GM23338 (cell line): ENCODE measurements around the gene CCDC191. TPM values are rescaled to one million over a fixed set of nuclear protein-coding genes. Genes with fewer than 3 reads are reported as not detected.

Experiments
- ATAC-seq: fragments of 200-7000 bp; cut with Tn5 transposase; 3 replicates; pipeline ENCODE4 v1.9.1; 2020
- DNase-seq: peaks from one replicate; pipeline ENCODE4 v3.0.0-alpha.2; 2015; ENCODE audit warnings: low spot score
- H2AFZ ChIP-seq: fragments of 200-600 bp; sonication (generic); 2 replicates; pipeline ENCODE4 v1.8.0; 2016; ENCODE audit warnings: antibody characterized with exemption, mild to moderate bottlenecking, moderate library complexity
- H3F3A ChIP-seq: fragments of 200-600 bp; sonication (generic); replicated peaks from 2 replicates; pipeline ENCODE4 v1.8.0; 2017; ENCODE audit warnings: antibody characterized with exemption, mixed run types, low read depth
- H3K27ac ChIP-seq: fragments of 200-600 bp; sonication (generic); 2 replicates; pipeline ENCODE4 v1.6.1; 2016; ENCODE audit warnings: low read depth
- H3K27me3 ChIP-seq: fragments of 200-600 bp; sonication (generic); 2 replicates; pipeline ENCODE4 v1.8.0; 2016; ENCODE audit warnings: mild to moderate bottlenecking, mixed run types, moderate library complexity; ENCODE audit not compliant: insufficient read depth
- H3K36me3 ChIP-seq: fragments of 200-600 bp; sonication (generic); 2 replicates; pipeline ENCODE4 v1.8.0; 2016; ENCODE audit warnings: mild to moderate bottlenecking; ENCODE audit not compliant: insufficient read depth
- H3K4me1 ChIP-seq: fragments of 200-600 bp; sonication (generic); 2 replicates; pipeline ENCODE4 v1.8.0; 2016; ENCODE audit warnings: mild to moderate bottlenecking, moderate library complexity; ENCODE audit not compliant: insufficient read depth
- H3K4me2 ChIP-seq: fragments of 200-600 bp; sonication (generic); 2 replicates; pipeline ENCODE4 v1.7.1; 2017; ENCODE audit warnings: mixed run types
- H3K4me3 ChIP-seq: fragments of 200-600 bp; sonication (generic); 2 replicates; pipeline ENCODE4 v1.6.1; 2016; ENCODE audit warnings: mixed run types
- H3K79me2 ChIP-seq: fragments of 200-600 bp; sonication (generic); replicated peaks from 2 replicates; pipeline ENCODE4 v1.8.0; 2017; ENCODE audit warnings: mild to moderate bottlenecking; ENCODE audit not compliant: insufficient read depth
- H3K9me2 ChIP-seq: fragments of 200-600 bp; sonication (generic); 2 replicates; pipeline ENCODE4 v1.8.0; 2017; ENCODE audit not compliant: insufficient read depth
- H4K20me1 ChIP-seq: fragments of 200-600 bp; sonication (generic); replicated peaks from 2 replicates; pipeline ENCODE4 v1.8.0; 2017; ENCODE audit warnings: mild to moderate bottlenecking; ENCODE audit not compliant: insufficient read depth
- H3K27ac Mint-ChIP-seq: 2 replicates; pipeline ENCODE4 v1.8.0; 2020; ENCODE audit warnings: inconsistent platforms, mild to moderate bottlenecking, moderate library complexity, mixed read lengths
- H3K27me3 Mint-ChIP-seq: 3 replicates; pipeline ENCODE4 v1.8.0; 2022; ENCODE audit warnings: low read depth, mild to moderate bottlenecking, moderate library complexity, mixed read lengths, inconsistent platforms; ENCODE audit not compliant: insufficient read depth, poor library complexity
- H3K36me3 Mint-ChIP-seq: 3 replicates; pipeline ENCODE4 v1.8.0; 2021; ENCODE audit warnings: low read depth, mild to moderate bottlenecking, inconsistent platforms, moderate library complexity, mixed read lengths
- H3K4me1 Mint-ChIP-seq: 3 replicates; pipeline ENCODE4 v1.8.0; 2020; ENCODE audit warnings: mild to moderate bottlenecking, inconsistent platforms, mixed read lengths
- H3K4me3 Mint-ChIP-seq: 3 replicates; pipeline ENCODE4 v1.8.0; 2021; ENCODE audit warnings: moderate library complexity, mild to moderate bottlenecking, inconsistent platforms, mixed read lengths
- H3K9me3 Mint-ChIP-seq: 3 replicates; pipeline ENCODE4 v1.8.0; 2020; ENCODE audit warnings: moderate library complexity, mild to moderate bottlenecking, inconsistent platforms, mixed read lengths
- CREB1 ChIP-seq: fragments of 250-450 bp; sonication (Bioruptor Pico); IDR thresholded peaks from 2 replicates; pipeline ENCODE4 v1.5.0; 2020; ENCODE audit warnings: low read depth, mild to moderate bottlenecking, moderate library complexity
- EZH2 ChIP-seq: fragments of 200-600 bp; sonication (generic); IDR thresholded peaks from one replicate; pipeline ENCODE4 v1.8.0; 2017; ENCODE audit warnings: antibody characterized with exemption, mild to moderate bottlenecking, low read depth; ENCODE audit not compliant: unreplicated experiment
- JUNB ChIP-seq: IDR thresholded peaks from one replicate; pipeline ENCODE4 v1.6.1; 2016; ENCODE audit warnings: antibody characterized with exemption; ENCODE audit not compliant: unreplicated experiment
- NANOG ChIP-seq: IDR thresholded peaks from 2 replicates; pipeline ENCODE4 v1.6.1; 2016; ENCODE audit warnings: antibody characterized with exemption, borderline replicate concordance
- POLR2AphosphoS5 ChIP-seq: IDR thresholded peaks from 2 replicates; pipeline ENCODE4 v1.6.1; 2016; ENCODE audit warnings: antibody characterized with exemption, low read depth
- ZNF331 ChIP-seq: fragments of 250-450 bp; sonication (Bioruptor Pico); IDR thresholded peaks from 2 replicates; pipeline ENCODE4 v1.5.0; 2020; ENCODE audit warnings: low read depth, mild to moderate bottlenecking, moderate library complexity
- ZNF462 ChIP-seq: fragments of 250-450 bp; sonication (Bioruptor Pico); IDR thresholded peaks from 2 replicates; pipeline ENCODE4 v1.5.0; 2020; ENCODE audit warnings: mild to moderate bottlenecking, moderate library complexity
- polyA plus RNA-seq: library from polyadenylated mRNA; unstranded; fragments of >200 nt; fragmentation: Nextera tagmentation; extraction: Ambion mirVana; gene quantifications from 2 replicates; pipeline ENCODE4 v1.2.1, GENCODE V29; 2016
- total RNA-seq: library from RNA; depleted of rRNA; stranded (reverse); fragments of >200 nt; shearing (Covaris generic); gene quantifications from 2 replicates; pipeline ENCODE4 v1.2.3, GENCODE V29; 2014
- TF ChIP-seq, protein P1 (sequence below): IDR thresholded peaks from one replicate; pipeline ENCODE4 v1.6.1; 2018; ENCODE audit warnings: antibody characterized with exemption; ENCODE audit not compliant: unreplicated experiment
- TF ChIP-seq, protein P2 (sequence below), 2 experiments: fragments of 200-600 bp in 1 of 2; sonication (generic) in 1 of 2; conservative IDR thresholded peaks; 2 replicates each; pipeline versions ENCODE4 v1.5.1 to v1.6.1; 2016 to 2017; ENCODE audit warnings: antibody characterized with exemption in 2 of 2, low read depth in 2 of 2, mild to moderate bottlenecking in 2 of 2, moderate library complexity in 1 of 2

CCDC191 gene
- total and polyA plus RNA-seq, 2 experiments from 2014 or later = 2.0 to 2.9 TPM

GRCh38 chr3:114035896-114036295 lies 20.4 kb downstream of the CCDC191 start:
- H3K79me2 ChIP-seq = no peaks in the 10 kb centered on the region
- H3K36me3 ChIP-seq = no peaks in the 10 kb centered on the region
- no peaks in the 10 kb centered on the region for H3K36me3 Mint-ChIP-seq

DNA sequence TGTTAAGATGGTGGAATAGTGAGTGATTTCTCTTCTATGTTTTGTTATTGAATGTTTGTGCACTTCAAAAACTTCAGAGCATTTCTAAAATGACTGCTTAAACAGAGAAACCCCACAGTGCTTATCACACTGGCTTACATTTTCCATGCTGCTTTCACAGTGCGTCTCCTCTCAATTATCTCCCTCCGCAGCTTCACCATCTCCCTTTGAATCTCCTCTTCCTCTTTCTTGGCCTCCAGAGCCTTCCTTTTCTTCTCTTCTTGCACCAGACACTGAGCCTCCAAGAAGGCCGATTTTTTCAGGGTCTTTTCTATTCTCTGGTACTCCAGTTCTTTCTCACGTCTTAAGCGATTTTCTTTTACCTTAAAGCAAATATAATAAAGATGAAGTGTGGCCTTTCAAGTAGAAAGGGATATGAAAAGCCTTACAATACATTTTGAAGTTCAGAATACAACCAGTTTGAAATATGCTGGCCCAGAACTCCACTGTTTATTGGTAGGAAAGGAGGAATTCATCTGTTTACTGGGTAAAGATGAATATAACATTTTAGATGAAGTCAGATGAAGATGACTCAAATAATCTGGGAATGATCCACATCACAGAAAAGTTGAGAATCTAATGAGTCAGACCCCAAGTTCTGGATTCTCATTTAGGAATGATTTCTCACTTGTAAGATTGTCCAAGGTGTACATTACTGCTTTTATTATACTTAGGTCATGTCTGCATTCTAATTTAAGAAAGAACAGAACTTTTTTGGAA lies 21.4 kb downstream of the CCDC191 start:
- H2AFZ ChIP-seq = no peak overlapping the region
- H3K36me3 ChIP-seq = no peaks in the 10 kb centered on the region
- H3K27ac ChIP-seq = no peak overlapping the region
- DNase-seq (no peak), ATAC-seq (no peak)
- H3K4me1 Mint-ChIP-seq = peaks cover 13% of the 10 kb centered on the region
- no peaks in the 10 kb centered on the region for H3K27me3 Mint-ChIP-seq
- no peak overlapping the region for H3K4me2 ChIP-seq
- no peaks in the 10 kb centered on the region for H3K9me2 ChIP-seq
- H3K27me3 ChIP-seq = no peaks in the 10 kb centered on the region
- H3K9me3 Mint-ChIP-seq = no peaks in the 10 kb centered on the region
- no peak overlapping the region for H3K4me3 Mint-ChIP-seq
- H3K4me1 ChIP-seq = peaks cover 8% of the 10 kb centered on the region
- no peaks in the 10 kb centered on the region for H4K20me1 ChIP-seq
- no peaks in the 10 kb centered on the region for H3F3A ChIP-seq
- no peak overlapping the region; the same call in 1 of the 2 replicates for H3K27ac Mint-ChIP-seq
- no peaks in the 10 kb centered on the region for H3K79me2 ChIP-seq
- no peaks in the 10 kb centered on the region for H3K36me3 Mint-ChIP-seq
- no peak overlapping the region for H3K4me3 ChIP-seq
- no peak for TF ChIP-seq ZNF331
- TF ChIP-seq NANOG = no peak
- TF ChIP-seq, protein P1, sequence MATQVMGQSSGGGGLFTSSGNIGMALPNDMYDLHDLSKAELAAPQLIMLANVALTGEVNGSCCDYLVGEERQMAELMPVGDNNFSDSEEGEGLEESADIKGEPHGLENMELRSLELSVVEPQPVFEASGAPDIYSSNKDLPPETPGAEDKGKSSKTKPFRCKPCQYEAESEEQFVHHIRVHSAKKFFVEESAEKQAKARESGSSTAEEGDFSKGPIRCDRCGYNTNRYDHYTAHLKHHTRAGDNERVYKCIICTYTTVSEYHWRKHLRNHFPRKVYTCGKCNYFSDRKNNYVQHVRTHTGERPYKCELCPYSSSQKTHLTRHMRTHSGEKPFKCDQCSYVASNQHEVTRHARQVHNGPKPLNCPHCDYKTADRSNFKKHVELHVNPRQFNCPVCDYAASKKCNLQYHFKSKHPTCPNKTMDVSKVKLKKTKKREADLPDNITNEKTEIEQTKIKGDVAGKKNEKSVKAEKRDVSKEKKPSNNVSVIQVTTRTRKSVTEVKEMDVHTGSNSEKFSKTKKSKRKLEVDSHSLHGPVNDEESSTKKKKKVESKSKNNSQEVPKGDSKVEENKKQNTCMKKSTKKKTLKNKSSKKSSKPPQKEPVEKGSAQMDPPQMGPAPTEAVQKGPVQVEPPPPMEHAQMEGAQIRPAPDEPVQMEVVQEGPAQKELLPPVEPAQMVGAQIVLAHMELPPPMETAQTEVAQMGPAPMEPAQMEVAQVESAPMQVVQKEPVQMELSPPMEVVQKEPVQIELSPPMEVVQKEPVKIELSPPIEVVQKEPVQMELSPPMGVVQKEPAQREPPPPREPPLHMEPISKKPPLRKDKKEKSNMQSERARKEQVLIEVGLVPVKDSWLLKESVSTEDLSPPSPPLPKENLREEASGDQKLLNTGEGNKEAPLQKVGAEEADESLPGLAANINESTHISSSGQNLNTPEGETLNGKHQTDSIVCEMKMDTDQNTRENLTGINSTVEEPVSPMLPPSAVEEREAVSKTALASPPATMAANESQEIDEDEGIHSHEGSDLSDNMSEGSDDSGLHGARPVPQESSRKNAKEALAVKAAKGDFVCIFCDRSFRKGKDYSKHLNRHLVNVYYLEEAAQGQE = no peak
- TF ChIP-seq ZNF462 (CRISPR knock-in tag) = no peak
- TF ChIP-seq POLR2AphosphoS5 = no peak
- TF ChIP-seq EZH2 = no peak
- TF ChIP-seq CREB1 (CRISPR knock-in tag) = no peak

More at GRCh38 chr3:114035896-114036295, 20.4 kb downstream of the CCDC191 start:
- Histone ChIP-seq H3F3A (no peaks in the 10 kb centered on the region), H3K4me1 (peaks cover 5% of the 10 kb centered on the region), H3K4me2 (no peak overlapping the region), H3K27me3 (no peaks in the 10 kb centered on the region), H4K20me1 (no peaks in the 10 kb centered on the region), H3K9me2 (no peaks in the 10 kb centered on the region), H3K4me3 (no peak overlapping the region), H2AFZ (no peak overlapping the region), H3K27ac (no peak overlapping the region)
- no peaks in the 10 kb centered on the region for H3K27me3 Mint-ChIP-seq
- H3K9me3 Mint-ChIP-seq = no peaks in the 10 kb centered on the region
- TF ChIP-seq, protein P2, sequence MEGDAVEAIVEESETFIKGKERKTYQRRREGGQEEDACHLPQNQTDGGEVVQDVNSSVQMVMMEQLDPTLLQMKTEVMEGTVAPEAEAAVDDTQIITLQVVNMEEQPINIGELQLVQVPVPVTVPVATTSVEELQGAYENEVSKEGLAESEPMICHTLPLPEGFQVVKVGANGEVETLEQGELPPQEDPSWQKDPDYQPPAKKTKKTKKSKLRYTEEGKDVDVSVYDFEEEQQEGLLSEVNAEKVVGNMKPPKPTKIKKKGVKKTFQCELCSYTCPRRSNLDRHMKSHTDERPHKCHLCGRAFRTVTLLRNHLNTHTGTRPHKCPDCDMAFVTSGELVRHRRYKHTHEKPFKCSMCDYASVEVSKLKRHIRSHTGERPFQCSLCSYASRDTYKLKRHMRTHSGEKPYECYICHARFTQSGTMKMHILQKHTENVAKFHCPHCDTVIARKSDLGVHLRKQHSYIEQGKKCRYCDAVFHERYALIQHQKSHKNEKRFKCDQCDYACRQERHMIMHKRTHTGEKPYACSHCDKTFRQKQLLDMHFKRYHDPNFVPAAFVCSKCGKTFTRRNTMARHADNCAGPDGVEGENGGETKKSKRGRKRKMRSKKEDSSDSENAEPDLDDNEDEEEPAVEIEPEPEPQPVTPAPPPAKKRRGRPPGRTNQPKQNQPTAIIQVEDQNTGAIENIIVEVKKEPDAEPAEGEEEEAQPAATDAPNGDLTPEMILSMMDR (conservative IDR thresholded peaks at IDR 0.05; ENCODE audit: low read depth in 2 of 2) = no peak
- TF ChIP-seq JUNB = no peak
- peaks cover 6% of the 10 kb centered on the region for H3K4me1 Mint-ChIP-seq
- no peak overlapping the region for H3K27ac Mint-ChIP-seq
- H3K4me3 Mint-ChIP-seq = no peak overlapping the region
- DNase-seq = no peak
- no peak for ATAC-seq
